Activated CD4-positive, CD25-positive, alpha-beta regulatory T cell treated with anti-CD3 and anti-CD28 coated beads, Interleukin-2, amount 50 U/mL, for 16 hours (primary cell): ENCODE measurements around the gene EPB42.
"Not testable (repeated sequence)": the region's sequence is repeated elsewhere in the genome, so short reads cannot be mapped to it uniquely, and the experiment has no call there.

Experiments used
- DNase-seq: peaks from one replicate; pipeline ENCODE4 v3.0.0-alpha.2; 2020; ENCODE audit warnings: low read depth, low spot score

EPB42 gene

DNA sequence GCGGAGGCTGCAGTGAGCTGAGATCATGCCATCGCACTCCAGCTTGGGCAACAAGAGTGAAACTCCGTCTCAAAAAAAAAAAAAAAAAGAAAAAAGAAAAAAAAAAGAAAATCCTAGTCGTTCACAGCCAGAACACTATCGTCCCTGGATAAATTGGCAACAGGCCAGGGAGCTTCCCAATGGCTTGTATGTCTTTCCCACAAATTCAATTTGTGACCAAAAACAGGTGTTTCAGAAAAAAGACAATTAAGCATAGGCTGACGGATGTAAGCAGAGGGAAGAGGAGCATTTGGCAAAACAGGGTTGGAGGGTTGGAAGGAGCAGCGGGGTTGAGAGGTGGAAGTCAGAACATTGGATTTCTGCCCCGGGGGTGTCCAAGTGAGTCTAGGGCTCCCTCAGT is 8.5 kb downstream of the EPB42 start:
- no peak for DNase-seq

DNA sequence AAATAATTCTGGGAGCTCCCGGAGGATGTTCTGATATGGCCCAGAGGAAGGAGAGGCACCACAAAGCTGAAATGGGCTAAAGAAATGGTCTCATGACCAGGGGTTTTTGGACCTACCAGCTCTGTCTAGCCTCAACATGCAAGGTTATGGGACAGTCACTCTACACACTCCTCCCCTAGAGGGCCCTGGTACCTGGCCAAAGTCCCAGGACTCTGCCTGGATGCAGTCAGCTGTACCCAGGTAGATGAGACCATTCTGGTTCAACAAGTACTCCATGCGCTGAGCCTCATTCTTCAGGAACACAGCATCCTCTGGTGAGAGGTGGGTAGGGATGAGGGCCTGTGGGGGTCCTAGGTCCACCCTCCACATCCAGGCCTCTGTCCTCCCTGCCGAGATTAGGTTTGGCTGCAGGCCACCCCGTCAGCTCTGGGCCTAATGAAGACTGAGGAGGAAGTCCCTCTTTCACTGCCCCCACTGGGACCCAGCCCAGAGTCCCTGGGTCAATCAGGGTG is 9.5 kb downstream of the EPB42 start:
- DNase-seq: no peak

DNA sequence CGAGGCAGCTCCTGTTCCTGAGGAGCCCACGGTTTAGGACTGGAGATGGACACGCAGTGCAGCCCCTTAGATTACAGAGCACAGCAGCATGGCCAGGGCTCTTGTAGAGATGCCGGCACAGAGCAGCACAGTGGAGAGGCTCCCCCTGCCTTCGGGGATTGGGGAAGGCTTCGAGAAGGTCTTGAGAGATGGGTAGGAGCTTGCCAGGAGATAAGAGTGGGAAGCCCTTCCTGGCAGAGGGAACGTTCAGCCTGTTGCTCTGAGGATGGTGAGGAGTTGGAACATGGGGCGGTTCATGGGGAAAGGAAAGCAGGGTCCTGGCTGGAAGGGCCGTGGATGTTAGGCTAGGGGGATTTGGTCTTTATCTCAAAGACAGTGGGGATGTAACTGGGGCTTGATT is 10.0 kb downstream of the EPB42 start:
- no peak for DNase-seq

DNA sequence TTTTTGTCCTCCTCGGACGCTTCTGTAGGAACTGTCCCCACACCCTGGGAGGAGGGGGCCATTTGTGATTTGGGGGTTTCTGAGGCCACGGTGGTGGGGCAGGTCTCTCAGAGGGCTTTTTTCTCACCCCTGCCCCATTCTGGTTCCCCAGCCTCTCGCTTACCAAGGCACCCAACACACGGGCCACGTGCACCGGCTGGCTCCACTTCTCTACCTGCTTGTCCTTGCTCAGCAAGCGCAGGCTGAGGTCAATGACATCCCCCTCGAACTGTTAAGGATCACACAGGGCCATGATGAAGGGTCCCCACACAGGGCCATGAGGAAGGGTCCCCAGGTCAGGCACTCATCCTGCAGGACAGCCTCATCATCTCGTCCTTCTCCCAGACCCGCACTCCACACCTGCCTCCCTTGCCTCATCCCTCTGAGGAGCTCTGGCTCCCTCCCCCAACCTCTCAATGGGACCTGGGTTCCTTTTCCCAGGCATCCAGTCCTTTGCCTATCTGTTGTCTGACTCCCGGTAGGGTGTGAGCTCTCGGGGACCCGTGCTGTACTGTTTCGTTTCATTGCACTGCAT is 10.6 kb downstream of the EPB42 start:
- DNase-seq: no peak

DNA sequence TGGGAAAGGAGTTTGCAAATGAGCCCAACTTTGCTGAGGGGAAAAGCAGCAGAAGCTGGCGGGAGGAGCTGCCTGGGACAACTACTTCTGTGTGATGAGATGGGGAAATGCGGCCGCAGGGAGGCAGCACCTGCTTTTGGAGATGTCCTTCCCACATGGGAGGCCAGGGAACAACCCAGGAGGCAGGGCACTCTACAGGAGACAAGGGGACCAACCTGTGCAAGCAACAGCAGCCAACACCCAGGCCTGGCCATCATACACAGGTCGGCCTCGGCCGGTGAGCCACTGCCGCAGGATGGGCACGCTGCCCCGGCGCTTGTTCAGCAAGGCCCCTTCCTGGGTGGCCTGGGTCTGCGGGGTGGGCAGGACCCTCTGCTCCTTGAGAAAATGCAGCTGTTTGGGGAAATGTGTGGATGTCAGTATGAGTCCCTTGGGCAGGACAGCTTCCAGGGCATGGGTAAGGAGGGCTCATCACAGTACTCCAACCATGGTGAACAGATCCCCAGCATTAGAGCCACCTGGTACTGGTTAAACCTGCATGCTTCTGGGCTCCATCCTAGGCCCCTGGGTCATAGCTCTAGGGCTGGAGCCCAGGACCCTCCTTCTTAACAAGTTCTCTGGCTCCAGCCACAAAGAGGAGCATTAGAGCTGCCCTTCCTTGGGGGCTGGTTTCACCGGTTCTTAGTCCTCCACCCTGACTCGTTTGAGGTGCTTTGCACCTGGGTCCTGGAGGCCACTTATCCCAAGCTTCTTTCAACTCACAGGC is 11.6 kb downstream of the EPB42 start:
- DNase-seq: no peak

DNA sequence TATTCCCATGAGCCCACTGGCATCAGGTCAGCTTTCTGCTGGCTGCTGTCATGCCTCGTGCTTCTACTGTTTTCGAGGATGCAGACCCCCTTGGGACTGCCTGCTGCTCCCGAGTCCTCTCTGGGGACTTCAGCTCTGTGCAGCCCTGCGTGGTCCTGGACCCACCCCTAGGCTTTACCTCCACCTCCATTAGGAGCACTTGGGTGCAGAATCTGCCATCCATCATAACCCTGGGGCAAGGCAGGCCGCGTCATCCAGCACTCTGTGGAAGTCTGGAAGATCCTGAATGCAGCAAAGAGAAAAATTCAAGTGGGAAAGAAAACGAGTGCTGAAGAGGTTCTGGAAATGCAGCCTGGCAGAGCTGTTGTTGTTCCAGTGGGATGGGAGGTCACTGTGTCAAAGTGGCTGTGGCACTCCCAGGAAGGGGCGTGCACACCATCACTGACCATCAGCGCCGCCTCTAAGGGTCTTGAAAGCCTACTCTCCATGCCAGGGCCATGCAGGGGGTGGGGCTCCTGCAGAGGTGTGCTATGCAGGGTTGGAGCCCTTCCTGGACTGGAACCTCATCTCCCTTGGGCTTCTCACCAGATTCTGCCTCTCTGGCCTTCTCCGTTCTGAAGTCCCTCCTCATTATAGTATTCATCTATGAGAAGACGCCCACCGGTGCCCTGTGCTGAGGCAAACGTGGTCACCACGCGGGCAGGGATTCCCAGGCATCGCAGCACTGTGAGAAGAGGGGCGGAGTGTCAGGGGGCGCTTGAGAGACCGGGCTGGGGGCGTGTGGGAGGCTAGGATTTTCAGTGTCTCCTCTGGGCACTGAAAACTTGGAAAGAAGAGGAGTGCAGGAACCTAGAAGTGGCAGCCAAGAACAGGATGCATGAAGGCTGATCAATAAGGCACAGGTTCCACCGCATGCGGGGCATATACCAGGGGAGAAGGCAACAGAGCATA is 12.5 kb downstream of the EPB42 start:
- no peak for DNase-seq

DNA sequence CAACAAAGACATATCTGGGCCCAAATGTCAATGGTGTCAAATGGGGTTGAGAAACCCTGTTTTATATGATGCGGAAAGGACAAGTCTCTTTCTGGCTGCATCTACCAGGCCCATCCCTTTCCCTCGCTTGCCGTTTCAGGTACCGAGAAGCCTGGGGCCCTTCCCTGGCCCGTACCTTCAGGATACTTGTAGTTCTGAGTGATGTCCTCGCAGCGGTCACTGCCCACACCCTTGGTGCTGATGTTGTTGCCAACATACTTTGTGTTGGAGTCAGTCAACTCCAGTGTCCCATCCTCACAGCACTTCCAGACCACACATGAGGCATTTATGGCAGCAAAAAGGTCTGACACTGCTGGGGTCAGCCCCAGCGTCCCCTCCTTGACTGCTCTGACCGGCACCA is 13.8 kb downstream of the EPB42 start:
- DNase-seq: no peak

DNA sequence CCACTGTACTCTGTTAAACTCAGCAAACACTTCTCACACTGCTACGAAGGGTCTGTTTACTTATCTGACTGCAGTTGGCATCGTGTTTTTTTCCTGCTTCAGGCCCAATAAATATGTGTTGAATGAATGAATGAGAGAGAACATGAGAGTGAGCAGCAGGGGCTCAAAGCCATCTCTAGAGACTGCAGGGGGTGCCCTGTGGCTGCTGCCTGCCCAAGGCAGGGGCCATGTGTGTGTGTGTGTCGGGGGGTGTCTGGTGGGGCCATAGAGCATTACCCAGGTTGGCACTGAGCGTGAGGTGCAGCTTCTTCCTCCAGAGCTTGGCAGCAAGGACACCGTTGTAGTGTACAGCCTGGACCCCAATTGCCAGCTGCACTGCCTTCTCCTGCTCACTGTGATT is 14.8 kb downstream of the EPB42 start:
- no peak for DNase-seq

DNA sequence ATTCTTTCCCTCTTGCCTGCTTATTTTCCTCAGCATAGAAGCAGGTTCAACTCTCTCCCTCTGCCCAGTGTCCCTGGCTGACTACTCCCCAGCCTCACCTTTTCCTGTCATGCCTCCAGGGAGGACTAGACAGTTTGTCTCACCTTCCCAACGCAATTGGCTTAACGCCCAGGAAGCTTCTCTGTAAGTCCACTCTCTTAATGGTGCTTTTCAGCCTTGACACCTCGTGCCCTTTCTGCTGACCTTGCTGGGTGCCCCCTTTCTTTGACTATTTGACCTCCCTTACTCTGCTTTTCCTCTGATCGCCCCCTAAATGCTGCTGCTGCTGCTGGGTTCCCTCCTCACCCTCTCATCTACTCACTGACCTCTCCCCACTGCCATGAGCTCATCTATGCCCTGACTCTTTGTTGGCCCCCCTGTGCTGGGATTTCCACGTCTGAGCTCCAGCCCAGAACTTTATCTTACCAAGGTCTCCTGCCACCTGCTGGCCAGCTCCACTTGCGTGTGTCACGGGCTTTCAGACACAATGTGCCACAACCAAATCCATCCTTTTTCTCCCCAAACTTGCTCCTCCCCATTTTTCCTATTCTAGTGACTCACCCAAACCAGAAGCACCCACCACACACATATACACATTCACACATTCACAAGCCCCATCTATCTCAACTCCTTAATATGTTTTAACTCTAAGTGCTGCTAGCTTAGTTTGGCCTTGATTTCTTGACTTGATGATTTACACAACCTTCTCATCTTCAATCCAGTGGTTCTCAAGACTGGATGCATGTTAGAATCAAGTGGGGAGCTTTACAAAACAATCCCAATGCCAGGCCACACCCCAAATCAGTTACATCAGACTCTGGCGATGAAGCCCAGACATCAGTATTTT is 16.6 kb downstream of the EPB42 start:
- DNase-seq: no peak

DNA sequence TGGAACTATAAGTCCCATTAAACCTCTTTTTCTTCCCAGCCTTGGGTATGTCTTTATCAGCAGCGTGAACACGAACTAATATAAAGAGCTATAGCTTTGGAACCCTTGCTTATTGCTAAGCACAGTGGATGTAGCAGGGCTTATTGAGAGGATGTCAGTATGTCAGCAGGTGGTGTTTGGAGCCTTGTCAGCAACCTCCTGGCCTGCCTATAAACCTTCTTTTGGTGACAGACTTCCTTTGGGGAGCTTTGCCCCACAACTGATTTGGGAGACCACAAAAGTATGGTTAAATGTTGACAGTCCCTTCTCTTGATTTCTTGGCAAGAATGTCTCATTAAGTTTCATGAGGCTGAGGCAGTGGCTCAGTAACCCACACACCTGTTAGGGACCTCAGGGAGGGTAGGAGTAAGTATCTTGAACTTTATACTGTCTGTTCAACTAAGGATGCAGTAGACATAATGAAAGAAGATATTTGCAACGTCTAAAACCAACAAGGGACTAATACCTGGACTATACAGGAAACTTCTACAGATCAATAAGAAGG is 20.8 kb downstream of the EPB42 start:
- no peak for DNase-seq

DNA sequence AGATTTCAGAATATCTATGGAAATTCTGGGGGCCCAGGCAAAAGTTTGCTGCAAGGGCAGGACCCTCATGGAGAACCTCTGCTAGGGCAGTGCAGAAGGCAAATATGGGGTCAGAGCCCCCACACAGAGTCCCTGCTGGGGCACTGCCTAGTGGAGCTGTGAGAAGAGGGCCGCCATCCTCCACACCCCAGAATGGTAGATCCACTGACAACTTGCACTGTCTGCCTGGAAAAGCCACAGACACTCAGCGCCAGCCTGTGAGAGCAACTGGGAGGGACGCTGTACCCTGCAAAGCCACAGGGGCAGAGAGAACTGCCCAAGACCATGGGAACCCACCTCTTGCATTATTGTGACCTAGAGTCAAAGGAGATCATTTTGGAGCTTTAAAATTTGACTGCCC is 21.8 kb downstream of the EPB42 start:
- DNase-seq: no peak

DNA sequence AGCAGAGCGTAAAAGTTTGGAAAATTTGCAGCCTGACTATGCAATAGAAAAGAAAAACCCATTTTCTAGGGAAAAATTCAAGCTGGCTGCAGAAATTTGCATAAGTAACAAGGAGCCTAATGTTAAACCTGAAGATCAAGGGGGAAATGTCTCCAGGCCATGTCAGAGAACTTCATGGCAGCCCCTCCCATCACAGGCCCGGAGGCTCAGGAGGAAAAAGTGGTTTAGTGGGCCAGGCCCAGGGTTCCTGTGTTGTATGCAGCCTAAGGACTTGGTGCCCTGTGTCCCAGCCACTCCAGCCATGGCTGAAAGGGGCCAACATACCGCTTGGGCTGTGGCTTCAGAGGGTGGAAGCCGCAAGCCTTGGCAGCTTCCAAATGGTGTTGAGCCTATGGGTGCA is 22.3 kb downstream of the EPB42 start:
- not testable (repeated sequence) for DNase-seq

DNA sequence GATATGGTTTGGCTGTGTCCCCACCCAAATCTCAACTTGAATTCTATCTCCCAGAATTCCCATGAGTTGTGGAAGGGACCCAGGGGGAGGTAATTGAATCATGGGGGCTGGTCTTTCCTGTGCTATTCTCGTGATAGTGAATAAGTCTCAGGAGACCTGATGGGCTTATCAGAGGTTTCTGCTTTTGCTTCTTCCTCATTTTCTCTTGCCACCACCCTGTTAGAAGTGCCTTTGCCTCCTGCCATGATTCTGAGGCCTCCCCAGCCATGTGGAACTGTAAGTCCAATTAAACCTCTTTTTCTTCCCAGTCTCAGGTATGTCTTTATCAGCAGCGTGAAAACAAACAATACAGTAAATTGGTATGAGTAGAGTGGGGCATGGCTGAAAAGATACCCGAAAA is 23.0 kb downstream of the EPB42 start:
- DNase-seq: not testable (repeated sequence)

DNA sequence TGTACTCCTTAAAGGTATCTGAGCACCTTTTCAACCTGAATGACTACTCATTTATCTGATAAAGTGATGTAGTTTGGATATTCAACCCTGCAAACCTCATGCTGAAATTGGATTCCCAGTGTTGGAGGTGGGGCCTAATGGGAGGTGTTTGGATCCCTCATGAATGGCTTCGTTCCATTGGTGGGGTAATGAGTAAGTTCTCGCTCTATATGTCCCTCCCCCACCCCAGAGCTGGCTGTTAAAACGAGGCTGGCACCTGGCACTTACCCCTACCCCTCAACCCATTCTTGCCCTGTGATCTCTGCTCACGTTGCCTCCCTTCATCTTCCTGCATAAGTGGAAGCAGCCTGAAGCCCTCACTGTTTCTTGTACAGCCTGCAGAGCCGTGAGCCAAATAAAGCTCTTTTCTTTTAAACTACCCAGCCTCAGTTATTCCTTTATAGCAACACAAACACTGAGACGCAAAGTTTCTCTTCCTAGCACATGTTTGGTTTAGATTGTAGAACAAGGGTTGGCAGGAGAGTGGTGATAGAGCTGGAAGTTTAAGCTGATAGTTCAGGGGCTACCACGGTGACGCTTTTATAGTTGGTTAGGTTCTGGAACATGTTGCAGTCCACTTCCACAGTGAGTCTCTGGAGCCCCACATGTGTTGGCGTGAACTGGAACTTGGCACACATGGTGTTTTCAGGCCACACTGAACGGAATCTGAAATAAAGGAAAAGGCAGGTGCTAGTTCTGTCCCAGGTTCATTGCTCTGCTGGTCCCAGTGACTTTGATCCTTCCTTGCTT is 23.9 kb downstream of the EPB42 start:
- DNase-seq: no peak

DNA sequence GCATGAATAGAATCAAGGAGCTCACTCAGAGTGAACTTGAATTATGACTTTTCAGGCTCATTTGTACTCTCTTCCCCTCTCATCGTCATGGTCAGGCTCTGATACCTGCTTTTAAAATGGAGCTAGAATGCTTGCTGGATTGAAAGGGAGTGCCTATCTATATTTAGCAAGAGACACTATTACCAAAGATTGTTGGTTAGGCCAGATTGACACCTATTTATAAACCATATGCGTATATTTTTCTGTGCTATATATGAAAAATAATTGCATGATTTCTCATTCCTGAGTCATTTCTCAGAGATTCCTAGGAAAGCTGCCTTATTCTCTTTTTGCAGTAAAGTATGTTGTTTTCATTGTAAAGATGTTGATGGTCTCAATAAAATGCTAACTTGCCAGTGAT is 26.0 kb downstream of the EPB42 start:
- DNase-seq: no peak

DNA sequence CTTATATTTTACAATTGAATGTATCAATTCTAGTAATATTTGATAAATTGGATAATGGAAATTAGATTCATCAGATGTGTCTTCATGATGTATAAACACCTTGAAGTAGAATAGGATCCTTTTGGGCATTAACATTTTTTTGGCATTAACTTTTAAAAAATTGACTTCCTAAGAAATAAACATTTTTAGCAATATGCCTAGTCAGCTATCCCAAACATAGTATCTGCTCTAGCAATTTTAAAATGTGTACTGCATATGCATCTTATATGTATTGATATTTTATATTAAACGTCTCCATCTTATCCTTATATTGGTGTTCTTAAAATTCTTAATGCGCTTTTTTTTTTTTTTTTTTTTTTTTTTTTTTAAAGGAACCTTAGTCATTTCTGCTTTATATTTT is 27.1 kb downstream of the EPB42 start:
- DNase-seq: no peak

DNA sequence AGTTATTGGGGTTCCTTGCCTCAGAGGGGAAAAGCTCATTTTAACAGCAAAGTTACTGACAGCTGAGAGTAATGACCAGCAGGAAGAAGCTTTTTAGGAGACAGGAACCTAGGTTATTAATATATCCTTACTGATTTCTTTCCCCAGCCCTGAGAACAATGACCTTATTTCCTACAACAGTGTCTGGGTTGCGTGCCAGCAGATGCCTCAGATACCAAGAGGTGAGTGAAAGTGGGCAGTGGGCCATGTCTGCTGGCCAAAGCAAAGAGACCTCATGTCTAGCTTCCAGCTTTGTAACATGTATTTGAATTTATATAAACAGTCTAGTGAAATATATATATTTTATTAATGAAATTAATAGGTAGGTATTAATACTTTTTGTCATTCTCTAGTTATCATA is 30.6 kb downstream of the EPB42 start:
- DNase-seq: no peak

DNA sequence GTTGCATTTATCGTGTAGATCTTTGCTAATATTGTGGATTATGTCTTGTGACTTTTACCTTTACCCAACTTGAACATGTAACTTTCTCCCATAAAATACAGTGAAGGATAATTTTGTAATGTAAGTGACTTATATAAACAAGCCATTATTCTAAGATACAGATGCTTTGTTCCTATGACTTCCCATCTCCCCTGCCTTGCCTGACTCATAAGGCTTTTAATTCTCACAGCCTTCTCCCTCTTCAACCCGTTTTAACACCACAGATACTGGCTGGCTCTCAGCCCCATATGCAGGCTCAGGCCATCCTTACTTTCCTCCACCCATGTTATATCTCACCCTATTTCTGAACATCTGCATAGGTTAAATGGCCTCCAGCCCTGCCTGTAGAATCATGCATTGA is 31.5 kb downstream of the EPB42 start:
- no peak for DNase-seq

DNA sequence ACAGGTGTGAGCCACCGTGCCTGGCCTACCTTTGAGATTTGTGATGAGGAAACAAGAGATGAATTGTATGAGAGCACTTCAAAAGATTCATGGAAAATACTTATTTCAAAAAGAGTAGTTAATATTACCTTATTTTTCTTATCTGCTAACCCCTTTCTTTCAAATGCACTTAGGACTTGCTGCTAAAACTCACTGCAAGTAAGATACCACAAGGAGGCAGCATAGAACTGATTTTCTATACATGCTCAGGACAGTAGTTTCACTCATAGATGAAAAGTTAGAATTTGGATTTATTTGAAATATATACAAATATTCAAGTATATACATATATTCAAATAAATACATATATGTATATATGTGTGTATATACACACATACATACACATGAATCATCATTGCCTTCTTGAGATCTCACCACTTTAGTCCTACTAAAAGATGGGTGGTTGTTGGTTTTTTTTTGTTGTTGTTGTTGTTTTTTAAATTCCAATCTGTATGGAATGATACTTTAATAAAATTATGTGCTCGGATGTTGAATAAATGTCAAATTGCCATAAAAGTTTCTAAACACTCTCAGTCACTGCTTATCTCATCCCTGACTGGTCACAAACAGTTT is 33.2 kb downstream of the EPB42 start:
- DNase-seq: no peak

DNA sequence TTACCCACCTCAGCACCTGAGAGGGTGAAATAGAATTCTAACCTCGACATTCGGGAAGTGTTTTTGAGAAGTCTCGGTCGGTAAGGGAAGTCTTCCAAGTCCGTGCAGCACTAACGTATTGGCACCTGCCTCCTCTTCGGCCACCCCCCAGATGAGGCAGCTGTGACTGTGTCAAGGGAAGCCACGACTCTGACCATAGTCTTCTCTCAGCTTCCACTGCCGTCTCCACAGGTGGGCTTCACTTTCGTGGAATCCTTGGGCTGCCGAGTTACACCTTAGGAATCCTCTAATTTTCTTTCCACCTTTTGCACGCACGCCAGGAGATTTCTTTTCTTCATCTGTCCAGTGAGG is 34.8 kb downstream of the EPB42 start:
- no peak for DNase-seq
